CD4-positive, alpha-beta memory T cell (primary cell): ENCODE measurements around the gene VAV2. TPM values are rescaled to one million over a fixed set of nuclear protein-coding genes. Genes with fewer than 3 reads are reported as not detected.

Experiments used
- CTCF ChIA-PET: fragments of 350-600 bp; sonication (Branson Sonifier 250); formaldehyde crosslinking; loops from one replicate; lab custom pipeline; 2021; ENCODE audit warnings: inconsistent platforms; ENCODE audit not compliant: partially characterized antibody; lab: Charles Lee
- POLR2A ChIA-PET: fragments of 350-600 bp; sonication (Branson Sonifier 250); formaldehyde crosslinking; loops from one replicate; lab custom pipeline; 2021; ENCODE audit not compliant: partially characterized antibody; lab: Charles Lee
- DNase-seq, 5 donors: peaks; one replicate each; pipeline versions ENCODE4 v3.0.0 to v3.0.0-alpha.2; 2020 to 2022; ENCODE audit warnings: mixed read lengths in 1 of 5
- H3K27ac ChIP-seq: one replicate; pipeline ENCODE4 v1.7.0; 2013; ENCODE audit warnings: low read depth, low read length
- H3K27me3 ChIP-seq: 2 replicates; pipeline ENCODE4 v1.7.0; 2013; ENCODE audit warnings: mild to moderate bottlenecking, low read length, moderate library complexity; ENCODE audit not compliant: insufficient read depth
- H3K36me3 ChIP-seq: 2 replicates; pipeline ENCODE4 v1.7.0; 2013; ENCODE audit warnings: mild to moderate bottlenecking, low read length, moderate library complexity; ENCODE audit not compliant: insufficient read depth
- H3K4me1 ChIP-seq: 2 replicates; pipeline ENCODE4 v1.7.0; 2013; ENCODE audit warnings: mild to moderate bottlenecking, low read length, moderate library complexity; ENCODE audit not compliant: insufficient read depth
- H3K4me3 ChIP-seq, 2 donors: one replicate each; pipeline ENCODE4 v1.7.0; 2013; ENCODE audit warnings: low read length in 2 of 2, mild to moderate bottlenecking in 1 of 2
- H3K9me3 ChIP-seq, 2 donors: one replicate each; pipeline ENCODE4 v1.7.0; 2013; ENCODE audit warnings: low read length in 2 of 2, control low read depth in 1 of 2; ENCODE audit not compliant: control insufficient read depth in 1 of 2
- H3K27ac Mint-ChIP-seq, 7 donors: one replicate each; pipeline ENCODE4 v1.8.0; 2020 to 2021; ENCODE audit warnings: mixed read lengths in 7 of 7, mild to moderate bottlenecking in 6 of 7, inconsistent platforms in 3 of 7, moderate library complexity in 3 of 7
- H3K27me3 Mint-ChIP-seq, 2 donors: one replicate each; pipeline ENCODE4 v1.8.0; 2020 to 2021; ENCODE audit warnings: mixed read lengths in 2 of 2
- H3K36me3 Mint-ChIP-seq, 2 donors: one replicate each; pipeline ENCODE4 v1.8.0; 2020 to 2021; ENCODE audit warnings: mixed read lengths in 2 of 2, inconsistent platforms in 1 of 2, mild to moderate bottlenecking in 1 of 2
- H3K4me1 Mint-ChIP-seq, 4 donors: one replicate each; pipeline ENCODE4 v1.8.0; 2020 to 2021; ENCODE audit warnings: mixed read lengths in 4 of 4, mild to moderate bottlenecking in 1 of 4
- H3K4me3 Mint-ChIP-seq, 8 donors: one replicate each; pipeline ENCODE4 v1.8.0; 2020 to 2021; ENCODE audit warnings: mixed read lengths in 8 of 8, mild to moderate bottlenecking in 7 of 8, moderate library complexity in 6 of 8, inconsistent platforms in 3 of 8
- H3K9me3 Mint-ChIP-seq, 8 donors: one replicate each; pipeline ENCODE4 v1.8.0; 2020 to 2021; ENCODE audit warnings: mixed read lengths in 8 of 8, mild to moderate bottlenecking in 5 of 8, inconsistent platforms in 3 of 8, moderate library complexity in 1 of 8
- intact Hi-C: fragments of 100-400 bp; cut with micrococcal nuclease; formaldehyde crosslinking; loops from one replicate; pipeline ENCODE4 v1.15.1; 2023
- polyA plus RNA-seq, 2 donors: library from polyadenylated mRNA; unstranded; fragments of 300-500 nt; fragmentation: Illumina TruSeq; gene quantifications; one replicate each; pipeline ENCODE4 v1.2.3, GENCODE V29; 2021
- total RNA-seq, 2 experiments: library from RNA; stranded (reverse); gene quantifications; one replicate each; pipeline ENCODE4 v1.2.3, GENCODE V29; 2021

VAV2 gene
- total and polyA plus RNA-seq, 4 experiments from 2014 or later: 0.26 to 3.0 (median 1.0) TPM

DNA sequence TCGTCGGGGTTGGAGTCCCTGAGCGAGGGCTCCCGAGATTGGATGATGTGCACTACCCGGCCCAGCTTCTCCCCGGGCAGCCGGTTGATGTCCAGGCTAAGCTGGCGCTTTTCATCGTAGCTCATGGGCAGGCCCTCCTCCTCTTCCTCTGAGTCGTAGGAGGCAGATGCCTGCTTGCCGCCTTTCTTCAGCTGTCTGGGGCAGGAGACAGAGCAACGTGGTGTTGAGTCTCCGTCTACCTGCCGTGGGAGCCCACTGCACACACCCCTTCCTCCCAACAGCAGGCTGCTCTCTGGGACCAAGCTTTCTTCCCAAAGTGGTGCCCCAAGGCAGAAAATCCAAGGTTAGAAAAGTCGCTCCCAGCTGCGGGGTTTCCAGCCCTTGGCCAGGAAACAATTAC, 44.0 kb upstream of the VAV2 start:
- H3K27me3 Mint-ChIP-seq: no peaks in the 10 kb centered on the region
- H3K27me3 ChIP-seq: no peaks in the 10 kb centered on the region
- no peaks in the 10 kb centered on the region for H3K4me1 ChIP-seq
- peaks cover 56 to 72% of the 10 kb centered on the region in 2 donors for H3K36me3 Mint-ChIP-seq
- ChIA-PET POLR2A (no interaction called here), CTCF (no interaction called here)
- no peak overlapping the region for H3K27ac ChIP-seq
- H3K9me3 ChIP-seq: peaks cover 0 to 4% of the 10 kb centered on the region in 2 donors
- intact Hi-C loops: no loop called here
- H3K9me3 Mint-ChIP-seq: peaks cover 0 to 22% (median 9%) of the 10 kb centered on the region in 8 donors
- peaks cover 0 to 2% (median 0%) of the 10 kb centered on the region in 4 donors for H3K4me1 Mint-ChIP-seq
- H3K27ac Mint-ChIP-seq: peak overlapping the region in 2 of 7 donors; percentile 15 to 57
- peaks cover 39% of the 10 kb centered on the region for H3K36me3 ChIP-seq
- DNase-seq: no peak
- H3K4me3 Mint-ChIP-seq: no peak overlapping the region
- H3K4me3 ChIP-seq: no peak overlapping the region

GRCh38 chr9:134035041-134036039, 43.2 kb upstream of the VAV2 start:
- Mint-ChIP-seq H3K4me3 (no peak overlapping the region), H3K4me1 (peaks cover 0 to 2% (median 0%) of the 10 kb centered on the region in 4 donors), H3K27ac (no peak overlapping the region), H3K9me3 (peaks cover 0 to 22% (median 9%) of the 10 kb centered on the region in 8 donors), H3K27me3 (no peaks in the 10 kb centered on the region), H3K36me3 (peaks cover 48 to 72% of the 10 kb centered on the region in 2 donors)
- Histone ChIP-seq H3K36me3 (peaks cover 39% of the 10 kb centered on the region), H3K9me3 (peaks cover 0 to 4% of the 10 kb centered on the region in 2 donors), H3K27me3 (no peaks in the 10 kb centered on the region), H3K4me3 (no peak overlapping the region), H3K27ac (no peak overlapping the region), H3K4me1 (no peaks in the 10 kb centered on the region)
- intact Hi-C loops: no loop called here
- CTCF ChIA-PET: no interaction called here
- no peak for DNase-seq
- POLR2A ChIA-PET: no interaction called here

- Histone ChIP-seq H3K4me1 (no peaks in the 10 kb centered on the region), H3K9me3 (peaks cover 0 to 4% of the 10 kb centered on the region in 2 donors), H3K36me3 (peaks cover 39% of the 10 kb centered on the region), H3K4me3 (no peak overlapping the region), H3K27ac (no peak overlapping the region), H3K27me3 (no peaks in the 10 kb centered on the region)
- DNase-seq: no peak
- Mint-ChIP-seq H3K4me3 (no peak overlapping the region), H3K27me3 (no peaks in the 10 kb centered on the region), H3K36me3 (peaks cover 39 to 62% of the 10 kb centered on the region in 2 donors), H3K4me1 (peaks cover 0 to 2% (median 0%) of the 10 kb centered on the region in 4 donors), H3K27ac (no peak overlapping the region), H3K9me3 (peaks cover 0 to 17% (median 9%) of the 10 kb centered on the region in 8 donors)
- intact Hi-C loops: no loop called here
- CTCF ChIA-PET: interaction anchor here (0.8 kb wide), 1 partner anchor 64 kb away, joined by 3 read pairs; no protein-coding TSS in a partner anchor
- POLR2A ChIA-PET: no interaction called here
Observed at GRCh38 chr9:134034215-134035040, 42.3 kb upstream of the VAV2 start.

DNA sequence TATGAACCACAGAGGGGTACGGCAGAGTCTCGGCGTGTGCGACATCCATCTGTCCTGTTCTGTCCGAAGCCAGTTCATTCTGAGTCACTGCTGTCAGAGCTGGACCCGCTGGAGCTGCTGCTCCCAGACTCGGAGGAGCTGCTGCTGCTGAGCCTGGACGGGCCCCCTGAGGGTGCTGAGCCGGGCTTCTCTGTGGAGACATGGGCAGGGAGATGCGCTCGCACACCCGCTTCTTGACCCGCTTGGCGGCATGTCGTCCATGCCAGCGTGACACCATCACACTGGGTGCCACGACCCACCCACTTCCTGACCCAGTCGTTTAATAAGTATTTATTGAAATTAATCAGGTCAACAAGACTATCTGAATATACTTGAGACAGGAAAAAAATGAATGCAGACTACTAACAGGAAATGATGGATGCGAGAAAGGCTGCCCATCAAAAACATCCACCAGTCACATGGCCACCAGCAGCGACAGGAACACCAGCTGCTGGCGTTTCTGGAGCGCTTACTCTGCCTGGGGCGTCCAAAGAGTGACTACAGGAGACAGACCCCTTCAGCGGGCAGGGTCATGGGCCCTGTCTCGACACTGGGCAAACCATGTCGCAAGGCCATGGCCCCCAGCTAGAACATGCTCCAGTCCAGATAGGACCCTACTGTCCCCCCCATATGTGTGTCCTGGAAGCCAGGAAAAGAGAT, 41.5 kb upstream of the VAV2 start:
- Mint-ChIP-seq H3K27ac (peak overlapping the region in 1 of 7 donors; percentile 55), H3K27me3 (no peaks in the 10 kb centered on the region), H3K36me3 (peaks cover 32 to 55% of the 10 kb centered on the region in 2 donors), H3K9me3 (peaks cover 0 to 10% (median 3%) of the 10 kb centered on the region in 8 donors), H3K4me3 (no peak overlapping the region), H3K4me1 (peaks cover 0 to 2% (median 0%) of the 10 kb centered on the region in 4 donors)
- H3K27ac ChIP-seq: no peak overlapping the region
- no peaks in the 10 kb centered on the region for H3K27me3 ChIP-seq
- H3K4me1 ChIP-seq: no peaks in the 10 kb centered on the region
- POLR2A ChIA-PET: no interaction called here
- peaks cover 0 to 4% of the 10 kb centered on the region in 2 donors for H3K9me3 ChIP-seq
- CTCF ChIA-PET: interaction anchor here (0.8 kb wide), 1 partner anchor 64 kb away, joined by 3 read pairs; no protein-coding TSS in a partner anchor
- peaks cover 33% of the 10 kb centered on the region for H3K36me3 ChIP-seq
- H3K4me3 ChIP-seq: no peak overlapping the region
- no peak for DNase-seq
- intact Hi-C loops: no loop called here

GRCh38 chr9:134032456-134033222, 40.5 kb upstream of the VAV2 start:
- peaks cover 33% of the 10 kb centered on the region for H3K36me3 ChIP-seq
- no peak overlapping the region for H3K4me3 ChIP-seq
- peaks cover 0 to 5% (median 2%) of the 10 kb centered on the region in 4 donors for H3K4me1 Mint-ChIP-seq
- intact Hi-C loops: no loop called here
- ChIA-PET POLR2A (no interaction called here), CTCF (interaction anchor here (0.6 to 0.7 kb wide), 3 partner anchors 29 to 146 kb away, joined by 3 to 4 read pairs (median 3); no protein-coding TSS in a partner anchor)
- peaks cover 0 to 2% (median under 1%) of the 10 kb centered on the region in 8 donors for H3K9me3 Mint-ChIP-seq
- H3K4me3 Mint-ChIP-seq: no peak overlapping the region
- H3K27ac ChIP-seq: no peak overlapping the region
- no peaks in the 10 kb centered on the region for H3K27me3 ChIP-seq
- peak overlapping the region in 1 of 7 donors; percentile 73 for H3K27ac Mint-ChIP-seq
- H3K36me3 Mint-ChIP-seq: peaks cover 21 to 45% of the 10 kb centered on the region in 2 donors
- no peaks in the 10 kb centered on the region for H3K4me1 ChIP-seq
- H3K9me3 ChIP-seq: no peaks in the 10 kb centered on the region
- DNase-seq: no peak
- no peaks in the 10 kb centered on the region for H3K27me3 Mint-ChIP-seq

DNA sequence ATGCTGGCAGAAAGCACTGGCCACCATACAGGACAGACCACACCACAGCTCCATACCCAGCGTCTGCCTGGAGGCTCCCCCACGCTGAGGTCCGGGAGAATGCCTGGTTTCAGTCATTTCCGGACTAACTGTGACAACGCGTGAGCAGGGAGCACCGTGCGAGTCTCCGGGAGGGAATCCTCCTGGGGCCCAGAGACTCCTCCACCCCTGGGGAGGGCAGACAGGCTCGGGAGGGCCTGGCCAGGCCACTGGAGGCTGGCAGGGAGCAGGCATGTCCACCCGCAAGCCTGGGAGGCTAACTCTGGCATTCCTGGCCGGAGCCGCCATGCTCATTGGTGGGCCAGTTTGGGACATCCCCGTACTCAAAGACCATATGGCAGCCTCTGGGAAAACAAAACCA, 39.7 kb upstream of the VAV2 start:
- intact Hi-C loops: no loop called here
- Mint-ChIP-seq H3K4me1 (peaks cover 0 to 9% (median 3%) of the 10 kb centered on the region in 4 donors), H3K27me3 (no peaks in the 10 kb centered on the region), H3K4me3 (no peak overlapping the region), H3K36me3 (peaks cover 20 to 43% of the 10 kb centered on the region in 2 donors), H3K9me3 (no peaks in the 10 kb centered on the region), H3K27ac (no peak overlapping the region)
- H3K9me3 ChIP-seq: no peaks in the 10 kb centered on the region
- no peak overlapping the region for H3K27ac ChIP-seq
- CTCF ChIA-PET: interaction anchor here (0.6 to 0.7 kb wide), 2 partner anchors 30 to 147 kb away, joined by 3 to 4 read pairs; no protein-coding TSS in a partner anchor
- H3K36me3 ChIP-seq: peaks cover 33% of the 10 kb centered on the region
- no peak for DNase-seq
- POLR2A ChIA-PET: no interaction called here
- no peak overlapping the region for H3K4me3 ChIP-seq
- no peaks in the 10 kb centered on the region for H3K4me1 ChIP-seq
- no peaks in the 10 kb centered on the region for H3K27me3 ChIP-seq
